Mesenchymal stem cell (in vitro differentiated cells and primary cell): ENCODE data around the gene CCNDBP1.

ENCODE experiments used
- DNase-seq: peaks from one replicate; pipeline ENCODE4 v3.0.0-alpha.2; 2013
- H2AFZ ChIP-seq: one replicate; pipeline ENCODE4 v1.6.1; 2013; ENCODE audit warnings: low read depth, mild to moderate bottlenecking, control low read depth, inconsistent platforms, low read length, moderate library complexity
- H2AK5ac ChIP-seq: 2 replicates; pipeline ENCODE4 v1.6.1; 2013; ENCODE audit warnings: low read length, moderate library complexity, mild to moderate bottlenecking, inconsistent platforms; ENCODE audit not compliant: severe bottlenecking
- H2BK120ac ChIP-seq: one replicate; pipeline ENCODE4 v1.6.1; 2013; ENCODE audit warnings: low read depth, mild to moderate bottlenecking, inconsistent platforms, low read length, moderate library complexity
- H2BK12ac ChIP-seq, 2 experiments: one replicate each; pipeline ENCODE4 v1.6.1; 2013; ENCODE audit warnings: inconsistent platforms in 2 of 2, low read length in 2 of 2, mild to moderate bottlenecking in 2 of 2, moderate library complexity in 2 of 2, control low read depth in 1 of 2
- H2BK15ac ChIP-seq: one replicate; pipeline ENCODE4 v1.6.1; 2013; ENCODE audit warnings: mild to moderate bottlenecking, low read depth, inconsistent platforms; ENCODE audit not compliant: poor library complexity, severe bottlenecking
- H2BK5ac ChIP-seq: 2 replicates; pipeline ENCODE4 v1.6.1; 2013; ENCODE audit warnings: low read depth, mild to moderate bottlenecking, low read length, control low read depth, inconsistent platforms; ENCODE audit not compliant: poor library complexity, severe bottlenecking
- H3K14ac ChIP-seq, 2 experiments: one replicate each; pipeline ENCODE4 v1.6.1; 2013; ENCODE audit warnings: inconsistent platforms in 2 of 2, low read length in 2 of 2, control low read depth in 1 of 2, mild to moderate bottlenecking in 1 of 2, moderate library complexity in 1 of 2
- H3K18ac ChIP-seq, 2 experiments: one replicate each; pipeline ENCODE4 v1.6.1; 2013; ENCODE audit warnings: inconsistent platforms in 2 of 2, low read length in 2 of 2, control low read depth in 1 of 2, low read depth in 1 of 2, mild to moderate bottlenecking in 1 of 2
- H3K23ac ChIP-seq, 2 experiments: one replicate each; pipeline ENCODE4 v1.6.1; 2013; ENCODE audit warnings: inconsistent platforms in 2 of 2, low read length in 2 of 2, mild to moderate bottlenecking in 2 of 2, moderate library complexity in 2 of 2, control low read depth in 1 of 2
- H3K27ac ChIP-seq: 2 replicates; pipeline ENCODE4 v1.5.1; 2013; ENCODE audit warnings: mild to moderate bottlenecking, moderate library complexity, low read length, control low read depth, inconsistent platforms; ENCODE audit not compliant: poor library complexity, severe bottlenecking
- H3K27me3 ChIP-seq, 2 experiments: 2 replicates each; pipeline versions ENCODE4 v1.6.1 to v1.7.0; 2013; ENCODE audit warnings: low read length in 2 of 2, mild to moderate bottlenecking in 2 of 2, moderate library complexity in 2 of 2, control low read depth in 1 of 2, inconsistent platforms in 1 of 2; ENCODE audit not compliant: control insufficient read depth in 1 of 2, insufficient read depth in 1 of 2
- H3K36me3 ChIP-seq, 2 experiments: 2 replicates each; pipeline versions ENCODE4 v1.6.1 to v1.7.0; 2013; ENCODE audit warnings: low read length in 2 of 2, control low read depth in 1 of 2, inconsistent platforms in 1 of 2, low read depth in 1 of 2, mild to moderate bottlenecking in 1 of 2; ENCODE audit not compliant: insufficient read depth in 2 of 2, control insufficient read depth in 1 of 2
- H3K4ac ChIP-seq, 2 experiments: one replicate each; pipeline ENCODE4 v1.6.1; 2013; ENCODE audit warnings: inconsistent platforms in 2 of 2, low read length in 2 of 2, mild to moderate bottlenecking in 2 of 2, moderate library complexity in 2 of 2, control low read depth in 1 of 2, low read depth in 1 of 2
- H3K4me1 ChIP-seq: 2 replicates; pipeline ENCODE4 v1.6.1; 2013; ENCODE audit warnings: low read depth, low read length, control low read depth; ENCODE audit not compliant: control insufficient read depth, insufficient read depth
- H3K4me2 ChIP-seq: 2 replicates; pipeline ENCODE4 v1.6.1; 2013; ENCODE audit warnings: low read length, mild to moderate bottlenecking, inconsistent platforms; ENCODE audit not compliant: poor library complexity, severe bottlenecking
- H3K4me3 ChIP-seq, 2 experiments: 2 replicates each; pipeline versions ENCODE4 v1.5.1 to v1.7.0; 2013; ENCODE audit warnings: low read length in 2 of 2, mild to moderate bottlenecking in 2 of 2, control low read depth in 1 of 2, low read depth in 1 of 2; ENCODE audit not compliant: insufficient read depth in 1 of 2
- H3K79me1 ChIP-seq: replicated peaks from 2 replicates; pipeline ENCODE4 v1.6.1; 2013; ENCODE audit warnings: mild to moderate bottlenecking, control low read depth, low read length, inconsistent platforms; ENCODE audit not compliant: poor library complexity, severe bottlenecking
- H3K9ac ChIP-seq: 2 replicates; pipeline ENCODE4 v1.7.0; 2013; ENCODE audit warnings: mild to moderate bottlenecking, low read length, moderate library complexity
- H3K9me3 ChIP-seq: 2 replicates; pipeline ENCODE4 v1.7.0; 2013; ENCODE audit warnings: mild to moderate bottlenecking, low read length; ENCODE audit not compliant: control insufficient read depth
- H4K8ac ChIP-seq: one replicate; pipeline ENCODE4 v1.6.1; 2013; ENCODE audit warnings: inconsistent platforms, mild to moderate bottlenecking, low read length, moderate library complexity
- H4K91ac ChIP-seq: one replicate; pipeline ENCODE4 v1.6.1; 2013; ENCODE audit warnings: mild to moderate bottlenecking, low read length, inconsistent platforms
- WGBS: methylation state at CpG from one replicate; pipeline ENCODE4 v1.1.7; 2013; ENCODE audit warnings: mixed read lengths; 5-methylcytosine and 5-hydroxymethylcytosine counted together

Gene CCNDBP1

GRCh38 chr15:43215961-43216360 is 30.8 kb downstream of the CCNDBP1 start:
- no peak overlapping the region for H4K91ac ChIP-seq
- no peak overlapping the region for H2BK12ac ChIP-seq
- peaks cover 29 to 65% of the 10 kb centered on the region in 2 experiments for H3K27me3 ChIP-seq
- whole genome bisulfite sequencing = 85% methylated on average over 7 of the region's 7 CpGs
- H2BK5ac ChIP-seq = no peak overlapping the region
- no peak overlapping the region for H2AFZ ChIP-seq
- no peak overlapping the region for H3K23ac ChIP-seq
- H3K4ac ChIP-seq = no peak overlapping the region
- no peak overlapping the region for H4K8ac ChIP-seq
- H2BK15ac ChIP-seq = no peak overlapping the region
- H3K36me3 ChIP-seq = no peaks in the 10 kb centered on the region
- no peaks in the 10 kb centered on the region for H3K4me1 ChIP-seq
- no peak overlapping the region for H2AK5ac ChIP-seq
- DNase-seq = no peak
- H3K9me3 ChIP-seq = no peaks in the 10 kb centered on the region
- no peak overlapping the region for H3K9ac ChIP-seq
- H3K4me3 ChIP-seq = no peak overlapping the region
- no peak overlapping the region for H3K18ac ChIP-seq
- no peak overlapping the region for H3K27ac ChIP-seq
- H2BK120ac ChIP-seq = no peak overlapping the region
- no peaks in the 10 kb centered on the region for H3K79me1 ChIP-seq
- no peak overlapping the region for H3K4me2 ChIP-seq
- H3K14ac ChIP-seq = no peak overlapping the region

DNA sequence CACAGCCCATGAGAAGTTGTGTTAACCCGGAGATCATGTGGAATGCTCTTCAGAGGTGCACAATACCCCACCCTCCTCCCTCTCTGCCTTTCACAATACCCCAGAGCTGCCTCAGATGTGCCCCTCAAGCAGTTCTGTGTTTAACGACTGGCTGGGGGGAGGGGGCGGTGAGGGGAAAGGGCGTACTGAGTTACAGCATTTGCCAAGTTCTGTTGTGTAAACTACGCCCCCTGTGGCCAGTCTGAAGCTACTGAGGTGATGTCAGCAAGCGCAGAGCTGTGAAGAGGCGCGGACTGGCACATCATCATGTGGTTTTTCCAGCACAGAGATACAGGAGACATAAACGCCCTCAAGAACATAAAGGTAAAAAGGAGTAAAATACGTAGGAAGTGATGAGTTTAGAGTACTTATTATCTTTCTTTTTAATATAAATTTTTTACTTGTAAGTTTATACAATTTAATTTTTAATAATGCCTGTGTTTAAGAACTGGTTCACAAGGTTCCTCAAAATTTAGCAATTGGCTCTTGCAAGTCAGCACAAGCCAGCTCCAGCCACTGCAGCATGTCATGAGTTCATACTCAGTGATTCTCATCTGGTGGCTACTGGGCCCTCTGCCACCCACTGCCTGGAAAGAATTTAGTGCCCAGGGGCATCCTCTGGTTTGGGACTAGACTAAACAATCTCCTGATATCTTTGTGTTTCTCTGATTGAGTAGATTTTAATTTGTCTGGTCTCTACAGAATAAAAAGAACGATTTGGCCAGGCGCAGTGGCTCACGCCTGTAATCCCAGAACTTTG is 33.9 kb downstream of the CCNDBP1 start:
- H3K4ac ChIP-seq = no peak overlapping the region
- H4K8ac ChIP-seq = no peak overlapping the region
- no peak overlapping the region for H2AK5ac ChIP-seq
- no peak overlapping the region for H3K14ac ChIP-seq
- no peaks in the 10 kb centered on the region for H3K9me3 ChIP-seq
- H3K27ac ChIP-seq = no peak overlapping the region
- no peak overlapping the region for H2BK12ac ChIP-seq
- no peak overlapping the region for H2AFZ ChIP-seq
- H2BK120ac ChIP-seq = no peak overlapping the region
- no peaks in the 10 kb centered on the region for H3K36me3 ChIP-seq
- no peak overlapping the region for H2BK5ac ChIP-seq
- H3K23ac ChIP-seq = no peak overlapping the region
- H3K79me1 ChIP-seq = no peaks in the 10 kb centered on the region
- peaks cover 16 to 39% of the 10 kb centered on the region in 2 experiments for H3K27me3 ChIP-seq
- H4K91ac ChIP-seq = no peak overlapping the region
- 38% methylated on average over 10 of the region's 13 CpGs for WGBS
- DNase-seq = peak; percentile 28
- H3K4me3 ChIP-seq = no peak overlapping the region
- H3K4me1 ChIP-seq = no peaks in the 10 kb centered on the region
- no peak overlapping the region for H3K9ac ChIP-seq
- no peak overlapping the region for H2BK15ac ChIP-seq
- H3K18ac ChIP-seq = no peak overlapping the region
- H3K4me2 ChIP-seq = no peak overlapping the region

DNA sequence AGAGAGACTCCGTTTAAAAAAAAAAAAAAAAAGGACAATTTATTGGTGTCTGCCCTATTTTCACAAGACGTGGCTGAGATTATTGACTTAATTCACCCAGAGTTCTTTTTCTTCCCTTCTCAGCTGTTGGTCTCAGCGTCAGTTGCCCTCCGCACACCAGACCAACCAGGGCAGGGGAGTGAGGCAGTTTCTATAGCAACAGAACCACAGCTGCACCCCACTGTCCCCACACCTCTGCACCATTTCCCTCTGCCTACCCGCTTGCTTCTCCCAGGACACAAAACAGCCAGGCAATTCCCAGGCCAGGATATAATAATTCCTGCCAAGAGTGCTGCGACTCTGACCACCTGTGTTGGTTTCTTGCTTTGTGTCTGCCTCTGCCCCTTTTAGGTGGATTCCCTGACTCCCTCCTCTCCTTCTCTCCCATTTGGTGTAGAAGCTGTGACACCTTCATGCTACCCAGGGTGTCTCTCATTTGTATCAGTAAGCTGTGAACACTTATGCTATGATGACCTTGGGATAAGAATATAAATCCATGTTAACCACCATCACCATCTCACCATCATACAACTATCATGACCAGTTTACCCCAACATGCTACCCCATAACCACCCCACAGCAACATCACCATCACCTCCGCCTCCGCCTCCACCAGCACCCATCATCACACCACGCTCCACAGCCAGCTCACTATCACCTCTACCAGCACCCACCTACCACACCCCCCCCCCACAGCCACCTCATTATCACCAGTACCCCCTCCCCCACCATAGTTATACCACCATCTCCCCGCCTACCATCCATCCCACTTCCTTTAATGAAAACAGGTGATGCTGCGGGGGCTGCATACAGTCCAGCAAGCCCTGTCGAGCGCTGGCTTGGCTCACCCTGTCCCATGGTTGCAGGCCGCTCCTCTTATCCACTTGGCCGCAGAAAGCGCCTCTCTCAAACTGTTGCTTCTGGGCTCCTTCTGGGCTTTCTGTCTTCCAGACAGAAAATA is 35.0 kb downstream of the CCNDBP1 start:
- H4K8ac ChIP-seq = no peak overlapping the region
- no peak overlapping the region for H2BK12ac ChIP-seq
- no peak overlapping the region for H3K4me2 ChIP-seq
- WGBS = 87% methylated on average over 16 of the region's 16 CpGs
- H3K4ac ChIP-seq = no peak overlapping the region
- no peak overlapping the region for H3K23ac ChIP-seq
- no peak overlapping the region for H4K91ac ChIP-seq
- H3K27me3 ChIP-seq = peaks cover 15 to 33% of the 10 kb centered on the region in 2 experiments
- H2AK5ac ChIP-seq = no peak overlapping the region
- H3K4me3 ChIP-seq = no peak overlapping the region
- no peaks in the 10 kb centered on the region for H3K9me3 ChIP-seq
- no peaks in the 10 kb centered on the region for H3K79me1 ChIP-seq
- no peak overlapping the region for H3K14ac ChIP-seq
- DNase-seq = no peak
- H2BK15ac ChIP-seq = no peak overlapping the region
- no peak overlapping the region for H2AFZ ChIP-seq
- no peak overlapping the region for H3K18ac ChIP-seq
- no peaks in the 10 kb centered on the region for H3K4me1 ChIP-seq
- no peaks in the 10 kb centered on the region for H3K36me3 ChIP-seq
- no peak overlapping the region for H3K9ac ChIP-seq
- H2BK5ac ChIP-seq = no peak overlapping the region
- no peak overlapping the region for H2BK120ac ChIP-seq
- H3K27ac ChIP-seq = no peak overlapping the region

- Histone ChIP-seq H2AK5ac (no peak within 1 kb of the TSS), H3K23ac (no peak within 1 kb of the TSS), H3K4me2 (no peak within 1 kb of the TSS), H3K14ac (no peak within 1 kb of the TSS), H2BK120ac (no peak within 1 kb of the TSS), H3K9me3 (no peaks in the 10 kb centered on the region), H2BK15ac (no peak within 1 kb of the TSS), H3K36me3 (no peaks in the 10 kb centered on the region), H3K27ac (no peak within 1 kb of the TSS), H4K8ac (no peak within 1 kb of the TSS), H4K91ac (no peak within 1 kb of the TSS), H3K18ac (no peak within 1 kb of the TSS), H3K4me3 (no peak within 1 kb of the TSS), H3K4me1 (no peaks in the 10 kb centered on the region), H3K9ac (no peak within 1 kb of the TSS), H2AFZ (no peak within 1 kb of the TSS), H3K79me1 (no peaks in the 10 kb centered on the region), H3K4ac (no peak within 1 kb of the TSS), H3K27me3 (peaks cover 15 to 33% of the 10 kb centered on the region in 2 experiments), H2BK12ac (no peak within 1 kb of the TSS), H2BK5ac (no peak within 1 kb of the TSS)
- no peak for DNase-seq
- WGBS = 59% methylated on average over 3 of the region's 3 CpGs
These were observed 35.8 kb downstream of the CCNDBP1 start, which contains the start of gene EPB42 for GRCh38 chr15:43220991-43221403. Gene EPB42 (minus strand): TSS chr15:43221018. CDS start chr15:43220825, 193 bp downstream.
